Heart left ventricle (tissue), 16 donors: ENCODE results near the gene POU3F3. TPM values are rescaled to one million over a fixed set of nuclear protein-coding genes. Genes with fewer than 3 reads are reported as not detected.

ENCODE experiments used
- ATAC-seq, 4 donors: fragments of 200-7000 bp; cut with Tn5 transposase; one replicate each; pipeline ENCODE4 v1.9.1; 2020 to 2022; ENCODE audit warnings: moderate library complexity in 4 of 4, mild to moderate bottlenecking in 3 of 4, moderate number of reproducible peaks in 1 of 4
- DNase-seq, 5 donors: peaks; one replicate each; pipeline ENCODE4 v3.0.0-alpha.2; 2020
- H3K27ac ChIP-seq, 12 donors: fragments of 200-600 bp; sonication (generic) in 4 of 12; one replicate each; pipeline versions ENCODE4 v1.5.0 to v1.8.0; 2016 to 2022; ENCODE audit warnings: mild to moderate bottlenecking in 2 of 12
- H3K27me3 ChIP-seq, 9 donors: fragments of 200-600 bp; sonication (generic) in 2 of 9; one replicate each; pipeline versions ENCODE4 v1.5.1 to v1.8.0; 2016 to 2022; ENCODE audit warnings: mild to moderate bottlenecking in 3 of 9
- H3K36me3 ChIP-seq, 9 donors: fragments of 200-600 bp; sonication (generic) in 2 of 9; one replicate each; pipeline versions ENCODE4 v1.5.0 to v1.8.0; 2018 to 2022; ENCODE audit warnings: mild to moderate bottlenecking in 2 of 9
- H3K4me1 ChIP-seq, 12 donors: fragments of 200-600 bp; sonication (generic) in 4 of 12; one replicate each; pipeline versions ENCODE4 v1.5.0 to v1.8.0; 2016 to 2022; ENCODE audit warnings: mild to moderate bottlenecking in 3 of 12
- H3K4me3 ChIP-seq, 12 donors: fragments of 200-600 bp; sonication (generic) in 4 of 12; one replicate each; pipeline versions ENCODE4 v1.5.0 to v1.8.0; 2017 to 2022; ENCODE audit warnings: mild to moderate bottlenecking in 9 of 12, moderate library complexity in 4 of 12
- H3K9me3 ChIP-seq, 12 donors: fragments of 200-600 bp; sonication (generic) in 4 of 12; one replicate each; pipeline versions ENCODE4 v1.5.0 to v1.8.0; 2016 to 2022; ENCODE audit warnings: mild to moderate bottlenecking in 1 of 12
- CTCF ChIP-seq, 12 donors: fragments of 200-600 bp; sonication (generic) in 4 of 12; IDR thresholded peaks; one replicate each; pipeline versions ENCODE4 v1.5.0 to v1.8.0; 2018 to 2022; ENCODE audit warnings: antibody characterized with exemption in 12 of 12, mild to moderate bottlenecking in 5 of 12
- POLR2A ChIP-seq, 2 donors: fragments of 450-650 bp; IDR thresholded peaks; one replicate each; pipeline ENCODE4 v1.6.1; 2017; ENCODE audit warnings: antibody characterized with exemption in 2 of 2, mild to moderate bottlenecking in 2 of 2, moderate library complexity in 2 of 2
- WGBS, 4 donors: extraction: QIAGEN DNeasy Blood & Tissue Kit in 2 of 4; methylation state at CpG; one replicate each; pipeline versions ENCODE4 v1.1.5 to v1.1.7; 2013 to 2018; 5-methylcytosine and 5-hydroxymethylcytosine counted together
- intact Hi-C, 10 donors: fragments of 100-400 bp; cut with DNase I; formaldehyde crosslinking; loops; one replicate each; pipeline versions ENCODE4 v1.11.1 to v1.14.2; 2022
- polyA plus RNA-seq, 2 donors: library from polyadenylated mRNA; stranded (reverse); fragments of 200-250 nt; gene quantifications; one replicate each; pipeline ENCODE4 v1.2.3, GENCODE V29; 2013
- total RNA-seq, 9 donors: library from RNA; depleted of rRNA in 2 of 9; stranded (reverse); fragments of >200 nt in 2 of 9; fragmentation: NEBNext Ultra II Directional in 3 of 9; extraction: Animal tissue kit (Norgen Biotek cat#: 25700) in 3 of 9; gene quantifications; one replicate each; pipeline versions ENCODE4 v1.1.0 to v1.2.4, GENCODE V29; 2016 to 2023
- donor health status: ischemic (EF 13 %, LVEDD 7.1; RV severe dilation, severe dysfunction).
- donor health status: healthy with polysubstance abuse.
- donor health status: DM: no; HTN: yes; CAD: no.
- donor health status: DM: no; HTN: no; CAD: no.
- donor health status: ischemic (EF 25% LVEDD 6.9; RV normal size, moderate dysfunction).
- donor health status: ischemic (EF 25% LVEDD 5.7; RV mildly dilated, moderate dysfunction).
- donor health status: healthy.
- donor health status: DM: yes; HTN: yes; CAD: no.
- donor health status: ischemic (EF 35%, LVEDD 5.7; RV mildly dilated, moderate dysfunction).
- donor health status: nonischemic (EF 11% LVEDD 7.7; RV severe dilation, severe dysfunction).
- donor health status: DM: yes; HTN: yes; CAD: no.
- donor health status: PGD.
- donor health status: ischemic (EF 29% LVEDD 5.4; RV normal size, mild dysfunction).
- donor health status: nonischemic (EF 23%, LVEDD 6.1; RV moderate dilation, normal function).

POU3F3 gene
- total and polyA plus RNA-seq, 11 donors = 0.08 to 0.27 TPM; not detected in 9

DNA sequence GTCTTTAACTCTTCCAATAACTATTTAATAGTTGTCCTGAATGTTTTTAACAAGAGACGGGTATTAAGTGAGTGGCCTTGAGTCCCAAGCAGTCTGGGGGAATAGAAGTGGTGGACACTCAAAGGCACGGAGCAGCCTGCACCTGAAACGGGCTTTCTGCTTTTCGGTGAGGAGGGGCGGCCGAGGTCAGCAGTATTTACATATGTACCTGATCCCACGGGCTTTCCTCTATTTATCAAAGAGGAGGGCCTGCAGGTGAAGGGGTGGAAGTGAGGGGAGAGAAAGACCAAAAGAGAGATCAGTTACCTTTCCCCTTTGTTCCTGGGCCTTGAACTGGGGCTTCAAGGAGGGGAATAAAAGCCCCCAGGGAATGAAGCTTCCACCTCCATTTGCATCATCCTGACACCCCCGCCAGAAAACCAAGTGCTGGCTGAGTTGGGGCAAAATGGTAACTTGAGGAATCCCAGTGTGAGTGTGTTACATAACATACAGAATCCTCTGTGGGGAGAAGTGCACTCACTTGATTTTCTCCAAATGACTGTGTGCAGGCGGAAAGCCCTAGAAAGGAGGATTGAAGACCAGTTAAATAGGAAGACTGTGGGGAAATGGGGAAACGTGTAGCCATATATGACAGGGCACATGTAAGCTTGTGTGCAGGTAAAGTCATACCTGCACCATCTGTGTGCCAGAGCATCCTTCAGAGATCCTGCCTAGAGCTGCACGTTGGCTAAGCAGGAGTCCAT is 12.4 kb downstream of the POU3F3 start:
- 3 to 8% (median 5%) methylated on average over 11 of the region's 11 CpGs for WGBS, 4 donors
- H3K4me3 ChIP-seq = no peak overlapping the region
- ATAC-seq = no peak
- H3K27ac ChIP-seq = no peak overlapping the region
- DNase-seq = no peak
- peaks cover 0 to 31% (median 4%) of the 10 kb centered on the region in 12 donors for H3K4me1 ChIP-seq
- no peaks in the 10 kb centered on the region for H3K9me3 ChIP-seq
- H3K36me3 ChIP-seq = no peaks in the 10 kb centered on the region
- H3K27me3 ChIP-seq = peaks cover 68 to 100% (median 94%) of the 10 kb centered on the region in 9 donors
- TF ChIP-seq CTCF (IDR thresholded peaks at IDR 0.05) (no peak), POLR2A (IDR thresholded peaks at IDR 0.05) (no peak)
- intact Hi-C loops = no loop called here

DNA sequence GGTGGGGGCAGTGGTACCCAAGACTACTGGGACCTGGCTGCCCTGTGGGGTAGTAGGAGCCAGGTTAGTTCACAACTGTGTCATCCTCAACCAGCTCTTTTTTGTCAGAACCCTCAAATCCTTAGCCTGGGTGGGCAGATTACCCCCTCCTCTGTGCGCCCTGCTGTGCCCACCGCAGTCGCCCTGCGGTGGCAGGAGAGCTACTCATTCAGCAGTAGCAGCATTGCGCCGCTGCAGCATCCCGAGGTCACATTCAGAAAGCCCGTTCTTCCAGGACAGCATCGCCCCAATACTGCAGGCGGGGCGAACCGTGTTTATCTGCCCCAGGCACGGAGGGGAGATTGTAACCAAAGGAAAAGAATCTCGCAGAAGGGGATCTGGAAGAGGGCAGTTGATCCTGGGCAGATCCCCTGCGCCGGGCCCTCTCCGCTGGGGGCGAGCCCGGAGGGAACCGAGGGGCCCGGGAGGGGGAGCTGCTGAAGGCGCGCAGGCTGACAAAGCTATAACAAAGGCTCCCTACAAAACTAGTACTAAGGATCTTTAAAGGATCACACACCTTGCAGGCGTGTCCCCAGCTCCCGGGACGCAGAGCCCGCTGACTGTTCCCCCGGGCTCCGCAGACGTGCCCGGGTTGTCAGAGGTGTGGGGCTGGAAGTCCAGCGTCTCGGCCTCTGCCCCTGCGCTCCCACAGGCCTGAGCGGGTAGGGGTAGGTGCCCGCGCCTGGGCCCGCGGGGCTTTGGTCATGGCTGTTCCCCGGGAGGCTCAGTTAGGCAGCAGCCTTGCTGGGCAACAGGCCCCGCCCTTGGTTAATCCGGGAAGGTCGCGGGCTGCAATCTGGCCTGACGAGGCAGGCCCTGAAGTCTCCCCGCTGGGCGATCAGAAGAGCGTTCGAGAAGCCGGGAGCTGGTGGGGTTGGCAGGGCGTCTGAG is 13.2 kb downstream of the POU3F3 start:
- WGBS, 4 donors = 1 to 2% (median 1%) methylated on average over 32 to 51 of the region's 51 CpGs
- TF ChIP-seq CTCF (IDR thresholded peaks at IDR 0.05) = no peak
- TF ChIP-seq POLR2A (IDR thresholded peaks at IDR 0.05) = no peak
- ATAC-seq (no peak), DNase-seq (no peak)
- intact Hi-C loops = no loop called here
- no peaks in the 10 kb centered on the region for H3K36me3 ChIP-seq
- H3K27ac ChIP-seq = no peak overlapping the region
- H3K4me1 ChIP-seq = peaks cover 0 to 30% (median 2%) of the 10 kb centered on the region in 12 donors
- peaks cover 64 to 100% (median 93%) of the 10 kb centered on the region in 9 donors for H3K27me3 ChIP-seq
- H3K9me3 ChIP-seq = no peaks in the 10 kb centered on the region
- no peak overlapping the region for H3K4me3 ChIP-seq

DNA sequence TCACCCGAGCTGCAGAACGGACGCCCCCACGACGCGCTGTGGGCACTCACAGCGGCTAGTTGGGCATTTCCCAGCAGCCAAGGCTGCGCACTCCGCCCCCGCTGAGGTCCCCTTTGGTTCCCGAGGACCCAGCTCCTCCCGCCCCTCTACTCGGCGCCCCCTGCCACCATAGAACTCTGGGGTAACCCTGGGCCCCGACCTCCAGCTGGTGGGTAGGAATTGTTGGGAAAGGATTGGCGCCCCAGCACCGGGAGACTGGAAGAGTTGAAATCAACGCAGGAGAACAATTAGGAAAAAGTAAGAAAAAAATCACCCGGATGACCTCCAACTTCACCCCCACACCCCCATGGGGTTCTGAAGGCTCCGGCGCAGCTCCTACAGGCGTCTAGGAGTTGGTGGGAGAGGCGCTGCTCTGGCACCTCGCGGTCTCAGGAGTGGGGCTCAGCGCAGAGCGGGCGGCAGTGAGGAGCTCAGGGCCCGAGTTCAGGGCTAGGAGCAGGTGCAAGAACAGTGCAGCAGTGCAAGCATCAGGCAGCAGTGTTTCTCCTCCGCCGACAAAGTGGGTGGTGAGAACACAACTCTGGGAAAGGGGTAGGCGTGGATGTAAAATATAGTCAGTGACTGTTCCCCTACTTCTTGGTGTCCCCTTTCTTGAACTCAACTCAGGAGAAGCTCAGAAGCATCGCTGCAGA is 14.0 kb downstream of the POU3F3 start:
- DNase-seq (no peak), ATAC-seq (no peak)
- no peaks in the 10 kb centered on the region for H3K36me3 ChIP-seq
- H3K4me1 ChIP-seq = peaks cover 0 to 34% (median 6%) of the 10 kb centered on the region in 12 donors
- H3K9me3 ChIP-seq = no peaks in the 10 kb centered on the region
- H3K4me3 ChIP-seq = no peak overlapping the region
- TF ChIP-seq POLR2A (IDR thresholded peaks at IDR 0.05) = no peak
- no peak for TF ChIP-seq CTCF (IDR thresholded peaks at IDR 0.05)
- H3K27me3 ChIP-seq = peaks cover 63 to 100% (median 93%) of the 10 kb centered on the region in 9 donors
- intact Hi-C loops = no loop called here
- WGBS, 4 donors = 4 to 7% (median 5%) methylated on average over 22 to 33 of the region's 33 CpGs
- H3K27ac ChIP-seq = no peak overlapping the region
